ENCODE results near the gene SRSF5.

DNA sequence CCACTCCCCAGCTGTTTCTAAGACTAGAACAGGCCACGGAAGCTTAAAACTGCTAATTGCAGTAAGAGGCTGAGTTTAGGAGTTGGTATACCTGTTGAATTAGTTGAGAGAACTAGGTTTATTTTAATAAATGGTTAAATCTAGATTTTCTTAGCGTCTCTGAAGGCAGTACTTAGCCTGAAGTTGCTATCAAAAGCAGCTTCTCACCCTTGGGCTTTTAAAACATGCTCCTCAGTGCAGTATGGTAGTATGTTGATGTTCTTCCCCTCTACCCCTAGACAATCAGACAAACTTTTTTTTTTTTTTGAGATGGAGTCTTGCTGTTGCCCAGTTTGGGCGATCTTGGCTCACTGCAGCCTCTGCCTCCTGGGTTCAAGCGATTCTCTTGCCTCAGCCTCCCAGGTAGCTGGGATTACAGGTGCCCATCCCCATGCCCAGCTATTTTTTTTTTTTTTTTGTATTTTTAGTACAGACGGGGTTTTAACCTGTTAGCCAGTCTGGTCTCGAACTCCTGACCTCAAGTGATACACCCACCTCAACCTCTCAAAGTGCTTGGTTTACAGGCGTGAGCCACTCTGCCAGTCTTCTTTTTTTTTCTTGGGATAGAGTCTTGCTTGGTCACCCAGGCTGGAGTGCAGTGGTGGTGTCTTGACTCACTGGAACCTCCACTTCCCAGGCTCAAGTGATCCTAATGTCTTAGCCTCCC is 6.8 kb downstream of the SRSF5 start:
- TF ChIP-seq, protein P1, sequence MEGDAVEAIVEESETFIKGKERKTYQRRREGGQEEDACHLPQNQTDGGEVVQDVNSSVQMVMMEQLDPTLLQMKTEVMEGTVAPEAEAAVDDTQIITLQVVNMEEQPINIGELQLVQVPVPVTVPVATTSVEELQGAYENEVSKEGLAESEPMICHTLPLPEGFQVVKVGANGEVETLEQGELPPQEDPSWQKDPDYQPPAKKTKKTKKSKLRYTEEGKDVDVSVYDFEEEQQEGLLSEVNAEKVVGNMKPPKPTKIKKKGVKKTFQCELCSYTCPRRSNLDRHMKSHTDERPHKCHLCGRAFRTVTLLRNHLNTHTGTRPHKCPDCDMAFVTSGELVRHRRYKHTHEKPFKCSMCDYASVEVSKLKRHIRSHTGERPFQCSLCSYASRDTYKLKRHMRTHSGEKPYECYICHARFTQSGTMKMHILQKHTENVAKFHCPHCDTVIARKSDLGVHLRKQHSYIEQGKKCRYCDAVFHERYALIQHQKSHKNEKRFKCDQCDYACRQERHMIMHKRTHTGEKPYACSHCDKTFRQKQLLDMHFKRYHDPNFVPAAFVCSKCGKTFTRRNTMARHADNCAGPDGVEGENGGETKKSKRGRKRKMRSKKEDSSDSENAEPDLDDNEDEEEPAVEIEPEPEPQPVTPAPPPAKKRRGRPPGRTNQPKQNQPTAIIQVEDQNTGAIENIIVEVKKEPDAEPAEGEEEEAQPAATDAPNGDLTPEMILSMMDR (IDR thresholded peaks at IDR 0.05; ENCODE audit: low read depth, low read length): no peak
- TF ChIP-seq EZH2phosphoT487 (IDR thresholded peaks at IDR 0.05; ENCODE audit: low read depth): no peak
